ENCODE results near the gene EEF1AKMT2. TPM values are rescaled to one million over a fixed set of nuclear protein-coding genes. Genes with fewer than 3 reads are reported as not detected.

The EEF1AKMT2 gene
- total RNA-seq, 1 experiment from 2014 or later, result 13.0 TPM

- Mint-ChIP-seq H3K9me3 (ENCODE audit: low read depth, unreplicated experiment) (no peaks in the 10 kb centered on the region), H3K36me3 (ENCODE audit: insufficient read depth, unreplicated experiment) (peaks cover 15% of the 10 kb centered on the region), H3K27ac (ENCODE audit: unreplicated experiment) (no peak overlapping the region), H3K4me3 (ENCODE audit: low read depth, unreplicated experiment) (peak overlapping the region; percentile 51), H3K27me3 (ENCODE audit: unreplicated experiment) (no peaks in the 10 kb centered on the region), H3K4me1 (ENCODE audit: low read depth, unreplicated experiment) (peaks cover 29% of the 10 kb centered on the region)
- no peak for DNase-seq
- TF ChIP-seq, protein P1, sequence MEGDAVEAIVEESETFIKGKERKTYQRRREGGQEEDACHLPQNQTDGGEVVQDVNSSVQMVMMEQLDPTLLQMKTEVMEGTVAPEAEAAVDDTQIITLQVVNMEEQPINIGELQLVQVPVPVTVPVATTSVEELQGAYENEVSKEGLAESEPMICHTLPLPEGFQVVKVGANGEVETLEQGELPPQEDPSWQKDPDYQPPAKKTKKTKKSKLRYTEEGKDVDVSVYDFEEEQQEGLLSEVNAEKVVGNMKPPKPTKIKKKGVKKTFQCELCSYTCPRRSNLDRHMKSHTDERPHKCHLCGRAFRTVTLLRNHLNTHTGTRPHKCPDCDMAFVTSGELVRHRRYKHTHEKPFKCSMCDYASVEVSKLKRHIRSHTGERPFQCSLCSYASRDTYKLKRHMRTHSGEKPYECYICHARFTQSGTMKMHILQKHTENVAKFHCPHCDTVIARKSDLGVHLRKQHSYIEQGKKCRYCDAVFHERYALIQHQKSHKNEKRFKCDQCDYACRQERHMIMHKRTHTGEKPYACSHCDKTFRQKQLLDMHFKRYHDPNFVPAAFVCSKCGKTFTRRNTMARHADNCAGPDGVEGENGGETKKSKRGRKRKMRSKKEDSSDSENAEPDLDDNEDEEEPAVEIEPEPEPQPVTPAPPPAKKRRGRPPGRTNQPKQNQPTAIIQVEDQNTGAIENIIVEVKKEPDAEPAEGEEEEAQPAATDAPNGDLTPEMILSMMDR (IDR thresholded peaks at IDR 0.05; ENCODE audit: unreplicated experiment), result no peak
- CTCF ChIA-PET, result interaction anchor here (0.5 to 1.9 kb wide), 13 partner anchors 22 to 313 kb away, joined by 3 to 15 read pairs (median 4); no protein-coding TSS in a partner anchor
- intact Hi-C loops (cut with micrococcal nuclease; ENCODE audit: unreplicated experiment), result loop anchor here (1.0 to 10.0 kb wide), 4 partner anchors 33 to 210 kb away; no protein-coding TSS in a partner anchor
- no TSS peak for BruUV-seq (replicated peaks)
Measured at GRCh38 chr10:124740369-124741280, 51.1 kb downstream of the EEF1AKMT2 start.

- H3K4me1 Mint-ChIP-seq (ENCODE audit: low read depth, unreplicated experiment), result peaks cover 29% of the 10 kb centered on the region
Measured at GRCh38 chr10:124739986-124740368, 51.7 kb downstream of the EEF1AKMT2 start.

GRCh38 chr10:124739119-124739921 is 52.4 kb downstream of the EEF1AKMT2 start:
- H3K4me1 Mint-ChIP-seq (ENCODE audit: low read depth, unreplicated experiment), result peaks cover 29% of the 10 kb centered on the region
- H3K4me3 Mint-ChIP-seq (ENCODE audit: low read depth, unreplicated experiment), result no peak overlapping the region
- no peaks in the 10 kb centered on the region for H3K27me3 Mint-ChIP-seq (ENCODE audit: unreplicated experiment)
- no peaks in the 10 kb centered on the region for H3K9me3 Mint-ChIP-seq (ENCODE audit: low read depth, unreplicated experiment)
- BruUV-seq (replicated peaks), result no TSS peak
- H3K27ac Mint-ChIP-seq (ENCODE audit: unreplicated experiment), result no peak overlapping the region
- intact Hi-C loops (cut with micrococcal nuclease; ENCODE audit: unreplicated experiment), result no loop called here
- TF ChIP-seq, protein P1 (IDR thresholded peaks at IDR 0.05; ENCODE audit: unreplicated experiment), result no peak
- CTCF ChIA-PET, result no interaction called here
- peaks cover 15% of the 10 kb centered on the region for H3K36me3 Mint-ChIP-seq (ENCODE audit: insufficient read depth, unreplicated experiment)
- no peak for DNase-seq

More at GRCh38 chr10:124739986-124740368, 51.7 kb downstream of the EEF1AKMT2 start:
- H3K27ac Mint-ChIP-seq (ENCODE audit: unreplicated experiment), result no peak overlapping the region
- no peaks in the 10 kb centered on the region for H3K9me3 Mint-ChIP-seq (ENCODE audit: low read depth, unreplicated experiment)
- H3K4me3 Mint-ChIP-seq (ENCODE audit: low read depth, unreplicated experiment), result no peak overlapping the region
- intact Hi-C loops (cut with micrococcal nuclease; ENCODE audit: unreplicated experiment), result loop anchor here (2.0 to 10.0 kb wide), 3 partner anchors 33 to 209 kb away; no protein-coding TSS in a partner anchor
- no TSS peak for BruUV-seq (replicated peaks)
- TF ChIP-seq, protein P1 (IDR thresholded peaks at IDR 0.05; ENCODE audit: unreplicated experiment), result no peak
- CTCF ChIA-PET, result interaction anchor here (0.5 to 1.9 kb wide), 2 partner anchors 21 to 163 kb away, joined by 5 to 15 read pairs; no protein-coding TSS in a partner anchor
- DNase-seq, result no peak
- no peaks in the 10 kb centered on the region for H3K27me3 Mint-ChIP-seq (ENCODE audit: unreplicated experiment)
- peaks cover 15% of the 10 kb centered on the region for H3K36me3 Mint-ChIP-seq (ENCODE audit: insufficient read depth, unreplicated experiment)

- CTCF ChIA-PET, result no interaction called here
- BruUV-seq (replicated peaks), result no TSS peak
- H3K27me3 Mint-ChIP-seq (ENCODE audit: unreplicated experiment), result no peaks in the 10 kb centered on the region
- TF ChIP-seq, protein P1 (IDR thresholded peaks at IDR 0.05; ENCODE audit: unreplicated experiment), result no peak
- H3K9me3 Mint-ChIP-seq (ENCODE audit: low read depth, unreplicated experiment), result no peaks in the 10 kb centered on the region
- no peak overlapping the region for H3K27ac Mint-ChIP-seq (ENCODE audit: unreplicated experiment)
- no peak for DNase-seq
- intact Hi-C loops (cut with micrococcal nuclease; ENCODE audit: unreplicated experiment), result no loop called here
- no peak overlapping the region for H3K4me3 Mint-ChIP-seq (ENCODE audit: low read depth, unreplicated experiment)
- peaks cover 11% of the 10 kb centered on the region for H3K36me3 Mint-ChIP-seq (ENCODE audit: insufficient read depth, unreplicated experiment)
- peaks cover 29% of the 10 kb centered on the region for H3K4me1 Mint-ChIP-seq (ENCODE audit: low read depth, unreplicated experiment)
Measured at GRCh38 chr10:124738441-124738840, 53.2 kb downstream of the EEF1AKMT2 start.
